GM19023 (cell line): ENCODE measurements around the gene TMA7.
"Not testable (repeated sequence)": the region's sequence is repeated elsewhere in the genome, so short reads cannot be mapped to it uniquely, and the experiment has no call there.

Experiments used
- ATAC-seq: cut with Tn5 transposase; IDR thresholded peaks from one replicate; pipeline ENCODE4 v1.9.1; 2021; ENCODE audit warnings: mild to moderate bottlenecking, moderate library complexity; ENCODE audit not compliant: unreplicated experiment

Gene TMA7

GRCh38 chr3:48467110-48467454 lies 27.0 kb downstream of the TMA7 start:
- no peak for ATAC-seq

GRCh38 chr3:48467473-48468267 lies 27.6 kb downstream of the TMA7 start:
- ATAC-seq: no peak

- ATAC-seq: no peak
Observed at GRCh38 chr3:48468329-48468731, 28.3 kb downstream of the TMA7 start.

GRCh38 chr3:48469046-48469915 lies 29.2 kb downstream of the TMA7 start:
- ATAC-seq: no peak

- no peak for ATAC-seq
Observed at GRCh38 chr3:48470286-48470685, 30.2 kb downstream of the TMA7 start.

GRCh38 chr3:48472673-48472922 lies 32.5 kb downstream of the TMA7 start:
- ATAC-seq: no peak

GRCh38 chr3:48472923-48473616 lies 33.0 kb downstream of the TMA7 start:
- ATAC-seq: peak; percentile 78

- ATAC-seq: no peak
Observed at GRCh38 chr3:48473617-48473952, 33.5 kb downstream of the TMA7 start.

GRCh38 chr3:48474031-48474430 lies 34.0 kb downstream of the TMA7 start:
- ATAC-seq: not testable (repeated sequence)

GRCh38 chr3:48474619-48475018 lies 34.6 kb downstream of the TMA7 start:
- no peak for ATAC-seq

- ATAC-seq: no peak
Observed at GRCh38 chr3:48475188-48475587, 35.1 kb downstream of the TMA7 start.

- no peak for ATAC-seq
Observed at GRCh38 chr3:48476426-48477053, 36.5 kb downstream of the TMA7 start.

GRCh38 chr3:48477959-48478520 lies 38.0 kb downstream of the TMA7 start:
- no peak for ATAC-seq

GRCh38 chr3:48478626-48479555 lies 38.8 kb downstream of the TMA7 start:
- ATAC-seq: no peak

- ATAC-seq: not testable (repeated sequence)
Observed at GRCh38 chr3:48480891-48481290, 40.8 kb downstream of the TMA7 start.

- ATAC-seq: not testable (repeated sequence)
Observed at GRCh38 chr3:48482822-48483221, 42.8 kb downstream of the TMA7 start.

- no peak for ATAC-seq
Observed at GRCh38 chr3:48486952-48487351, 46.9 kb downstream of the TMA7 start.

GRCh38 chr3:48492461-48493202 lies 52.6 kb downstream of the TMA7 start:
- no peak for ATAC-seq

GRCh38 chr3:48493203-48493501 lies 53.1 kb downstream of the TMA7 start:
- no peak for ATAC-seq
